K562 (cell line): ENCODE data around the gene SPI1. TPM values are rescaled to one million over a fixed set of nuclear protein-coding genes. Genes with fewer than 3 reads are reported as not detected.

ENCODE experiments used
- BCL6 ChIP-seq: fragments of 250-450 bp; sonication (Bioruptor Pico); IDR thresholded peaks from 2 replicates; pipeline ENCODE4 v1.4.0; 2020
- FOXM1 ChIP-seq, 2 experiments: fragments of 450-650 bp in 1 of 2; sonication (generic) in 1 of 2; formaldehyde crosslinking in 1 of 2; IDR thresholded peaks; 2 replicates each; pipeline versions ENCODE4 v1.6.1 to v1.9.0; 2017 to 2022; ENCODE audit warnings: low read depth in 2 of 2, mild to moderate bottlenecking in 2 of 2, missing genetic modification reagents in 1 of 2, moderate library complexity in 1 of 2
- MAZ ChIP-seq, 2 experiments: fragments of 450-650 bp in 1 of 2; sonication (generic) in 1 of 2; formaldehyde crosslinking; IDR thresholded peaks in 1 of 2; conservative IDR thresholded peaks in 1 of 2; 2 replicates each; pipeline versions ENCODE4 v1.4.0 to v1.5.0; 2020; ENCODE audit warnings: mild to moderate bottlenecking in 1 of 2, missing genetic modification reagents in 1 of 2
- NRF1 ChIP-seq, 2 experiments: fragments of 450-650 bp; IDR thresholded peaks in 1 of 2; conservative IDR thresholded peaks in 1 of 2; 2 replicates each; pipeline ENCODE4 v1.6.1; 2014; ENCODE audit warnings: mild to moderate bottlenecking in 2 of 2
- ZSCAN29 ChIP-seq: fragments of 450-650 bp; IDR thresholded peaks from 2 replicates; pipeline ENCODE4 v1.6.1; 2017
- polyA plus RNA-seq, 8 experiments: library from polyadenylated mRNA; depleted of rRNA in 4 of 8; stranded (reverse) in 5 of 8; unstranded in 3 of 8; fragments of >200 nt; fragmentation: Nextera tagmentation in 2 of 8; fragmentation: Illumina TruSeq in 1 of 8; extraction: Ambion mirVana in 2 of 8; extraction: Trizol in 1 of 8; gene quantifications; 2 replicates each; pipeline versions ENCODE4 v1.2.1 to v1.2.3, GENCODE V29; 2011 to 2014; ENCODE audit warnings: inconsistent platforms in 1 of 8, missing spikeins in 1 of 8
- total RNA-seq, 7 experiments: library from RNA; depleted of rRNA in 6 of 7; stranded (reverse); fragments of >200 nt in 6 of 7; fragmentation: Illumina TruSeq in 2 of 7; extraction: Trizol in 2 of 7; gene quantifications; 2 replicates each; pipeline versions ENCODE4 v1.2.1 to v1.2.3, GENCODE V29; 2011 to 2021; ENCODE audit warnings: low replicate concordance in 1 of 7
- TF ChIP-seq, protein P1 (sequence below): IDR thresholded peaks from 2 replicates; pipeline ENCODE4 v1.6.1; 2016; ENCODE audit warnings: missing genetic modification characterization, missing compliant biosample characterization
- TF ChIP-seq, protein P2 (sequence below): sonication (generic); formaldehyde crosslinking; IDR thresholded peaks from 2 replicates; pipeline ENCODE4 v1.8.1; 2023; ENCODE audit warnings: mild to moderate bottlenecking, missing genetic modification reagents

Gene SPI1
- total and polyA plus RNA-seq, 9 of the 15 experiments (the other 6 are each of a cell fraction or from before 2014, with no cell fraction given), result 0.10 to 33.7 (median 10.3) TPM

DNA sequence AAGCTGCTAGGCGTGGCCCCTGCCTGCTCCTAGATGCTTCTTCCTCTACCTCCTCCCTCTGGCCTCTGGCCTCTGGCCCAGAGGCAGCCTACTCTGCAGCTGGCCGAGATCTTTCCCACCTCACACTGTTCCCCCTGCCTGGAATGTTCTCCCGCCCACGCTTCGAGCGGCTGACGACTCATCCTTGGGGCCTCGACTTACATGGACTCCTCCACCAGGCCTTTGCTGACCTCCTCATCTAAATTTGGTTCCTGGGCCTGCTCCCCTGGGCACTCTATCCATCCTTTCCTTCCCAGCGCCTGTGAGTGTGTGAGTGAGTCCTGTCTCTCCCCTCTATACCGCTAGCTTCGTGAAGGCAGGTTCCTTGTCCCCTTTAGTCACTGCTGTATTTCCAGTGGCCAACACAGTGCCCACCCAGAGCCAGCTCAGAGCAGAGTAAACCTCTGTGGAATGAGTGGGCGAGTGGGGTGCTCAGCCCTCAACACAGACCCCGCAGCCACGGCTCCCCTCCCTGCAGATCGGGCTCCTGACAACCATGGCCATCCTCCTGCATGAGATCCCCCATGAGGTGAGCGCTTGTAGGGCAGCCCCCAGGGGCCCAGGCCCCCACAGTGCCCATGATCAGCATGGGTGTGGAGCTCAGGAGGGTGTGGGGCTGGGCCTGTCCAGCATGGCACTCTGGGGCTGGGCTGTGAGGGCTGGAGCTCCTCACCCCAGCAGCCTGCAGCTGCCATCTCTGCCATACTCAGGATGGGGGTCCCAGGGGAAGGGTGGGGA lies 35.7 kb upstream of the SPI1 start (continued):
- TF ChIP-seq, protein P1, sequence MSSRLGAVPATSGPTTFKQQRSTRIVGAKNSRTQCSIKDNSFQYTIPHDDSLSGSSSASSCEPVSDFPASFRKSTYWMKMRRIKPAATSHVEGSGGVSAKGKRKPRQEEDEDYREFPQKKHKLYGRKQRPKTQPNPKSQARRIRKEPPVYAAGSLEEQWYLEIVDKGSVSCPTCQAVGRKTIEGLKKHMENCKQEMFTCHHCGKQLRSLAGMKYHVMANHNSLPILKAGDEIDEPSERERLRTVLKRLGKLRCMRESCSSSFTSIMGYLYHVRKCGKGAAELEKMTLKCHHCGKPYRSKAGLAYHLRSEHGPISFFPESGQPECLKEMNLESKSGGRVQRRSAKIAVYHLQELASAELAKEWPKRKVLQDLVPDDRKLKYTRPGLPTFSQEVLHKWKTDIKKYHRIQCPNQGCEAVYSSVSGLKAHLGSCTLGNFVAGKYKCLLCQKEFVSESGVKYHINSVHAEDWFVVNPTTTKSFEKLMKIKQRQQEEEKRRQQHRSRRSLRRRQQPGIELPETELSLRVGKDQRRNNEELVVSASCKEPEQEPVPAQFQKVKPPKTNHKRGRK (tag), result no peak
- TF ChIP-seq FOXM1 (IDR thresholded peaks at IDR 0.05; ENCODE audit: low read depth) (no peak), FOXM1 (CRISPR knock-in tag; IDR thresholded peaks at IDR 0.05; ENCODE audit: low read depth) (0 out of 2 replicates have a peak, but pooled peaks have one; percentile 33), ZSCAN29 (no peak), BCL6 (no peak), NRF1 (conservative IDR thresholded peaks at IDR 0.05 in 1 of 2, IDR thresholded peaks at IDR 0.05 in 1 of 2) (no peak), MAZ (CRISPR knock-in tag; conservative IDR thresholded peaks at IDR 0.05 in 1 of 2, IDR thresholded peaks at IDR 0.05 in 1 of 2) (no peak)
- TF ChIP-seq, protein P2, sequence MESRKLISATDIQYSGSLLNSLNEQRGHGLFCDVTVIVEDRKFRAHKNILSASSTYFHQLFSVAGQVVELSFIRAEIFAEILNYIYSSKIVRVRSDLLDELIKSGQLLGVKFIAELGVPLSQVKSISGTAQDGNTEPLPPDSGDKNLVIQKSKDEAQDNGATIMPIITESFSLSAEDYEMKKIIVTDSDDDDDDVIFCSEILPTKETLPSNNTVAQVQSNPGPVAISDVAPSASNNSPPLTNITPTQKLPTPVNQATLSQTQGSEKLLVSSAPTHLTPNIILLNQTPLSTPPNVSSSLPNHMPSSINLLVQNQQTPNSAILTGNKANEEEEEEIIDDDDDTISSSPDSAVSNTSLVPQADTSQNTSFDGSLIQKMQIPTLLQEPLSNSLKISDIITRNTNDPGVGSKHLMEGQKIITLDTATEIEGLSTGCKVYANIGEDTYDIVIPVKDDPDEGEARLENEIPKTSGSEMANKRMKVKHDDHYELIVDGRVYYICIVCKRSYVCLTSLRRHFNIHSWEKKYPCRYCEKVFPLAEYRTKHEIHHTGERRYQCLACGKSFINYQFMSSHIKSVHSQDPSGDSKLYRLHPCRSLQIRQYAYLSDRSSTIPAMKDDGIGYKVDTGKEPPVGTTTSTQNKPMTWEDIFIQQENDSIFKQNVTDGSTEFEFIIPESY, result peak; percentile 80
- TF ChIP-seq, all 486 proteins: peak for 4
